Stimulated activated CD4-positive, alpha-beta T cell treated with anti-CD3 and anti-CD28 coated beads, Interleukin-15, amount 100 ng/mL, for 48 hours (primary cell): ENCODE results near the gene COPS2.
"Not testable (repeated sequence)": the region's sequence is repeated elsewhere in the genome, so short reads cannot be mapped to it uniquely, and the experiment has no call there.

Experiments used
- DNase-seq, 2 donors: peaks; one replicate each; pipeline ENCODE4 v3.0.0-alpha.2; 2020; ENCODE audit warnings: low read depth in 2 of 2

COPS2 gene

GRCh38 chr15:49103002-49103401 lies 52.4 kb downstream of the COPS2 start:
- no peak for DNase-seq

GRCh38 chr15:49101536-49101935 lies 53.9 kb downstream of the COPS2 start:
- DNase-seq = no peak

GRCh38 chr15:49096090-49096750 lies 59.2 kb downstream of the COPS2 start:
- no peak for DNase-seq

- no peak for DNase-seq
Measured at GRCh38 chr15:49094923-49095322, 60.5 kb downstream of the COPS2 start.

- DNase-seq = no peak
Measured at GRCh38 chr15:49093252-49094105, 61.9 kb downstream of the COPS2 start.

- no peak for DNase-seq
Measured at GRCh38 chr15:49088996-49089395, 66.4 kb downstream of the COPS2 start.

- DNase-seq = no peak
Measured at GRCh38 chr15:49085696-49086459, 69.5 kb downstream of the COPS2 start.

GRCh38 chr15:49084285-49084570 lies 71.2 kb downstream of the COPS2 start:
- DNase-seq = no peak

GRCh38 chr15:49083401-49084284 lies 71.8 kb downstream of the COPS2 start:
- DNase-seq = no peak

- DNase-seq = no peak
Measured at GRCh38 chr15:49082960-49083359, 72.4 kb downstream of the COPS2 start.

GRCh38 chr15:49079340-49080039 lies 75.9 kb downstream of the COPS2 start:
- DNase-seq = no peak

GRCh38 chr15:49075881-49076280 lies 79.5 kb downstream of the COPS2 start:
- no peak for DNase-seq

- DNase-seq = not testable (repeated sequence)
Measured at GRCh38 chr15:49074589-49075287, 80.7 kb downstream of the COPS2 start.
